Neural cell (in vitro differentiated cells): Measurements from ENCODE around the gene AP3B2.

Experiments used
- EP300 ChIP-seq: fragments of 450-650 bp; conservative IDR thresholded peaks from 2 replicates; pipeline ENCODE4 v1.6.1; 2014; ENCODE audit warnings: antibody characterized with exemption, mild to moderate bottlenecking, moderate library complexity; ENCODE audit not compliant: poor library complexity, severe bottlenecking
- EZH2 ChIP-seq: fragments of 200-600, 300-800 bp; shearing (Covaris generic), sonication (generic); IDR thresholded peaks from 2 replicates; pipeline ENCODE4 v1.6.1; 2014; ENCODE audit warnings: antibody characterized with exemption, low read length, borderline replicate concordance, mild to moderate bottlenecking; ENCODE audit not compliant: insufficient read depth, poor library complexity, severe bottlenecking
- MXI1 ChIP-seq: fragments of 450-650 bp; conservative IDR thresholded peaks from 2 replicates; pipeline ENCODE4 v1.6.1; 2014; ENCODE audit warnings: antibody characterized with exemption, mild to moderate bottlenecking; ENCODE audit not compliant: poor library complexity, severe bottlenecking
- POLR2AphosphoS5 ChIP-seq: IDR thresholded peaks from 2 replicates; pipeline ENCODE4 v1.6.1; 2012
- RAD21 ChIP-seq: fragments of 450-650 bp; conservative IDR thresholded peaks from 2 replicates; pipeline ENCODE4 v1.6.1; 2014; ENCODE audit warnings: antibody characterized with exemption, mild to moderate bottlenecking, moderate library complexity
- TAF1 ChIP-seq: IDR thresholded peaks from 2 replicates; pipeline ENCODE4 v1.6.1; 2012; ENCODE audit warnings: low read depth
- TF ChIP-seq, protein P1 (sequence below): fragments of 450-650 bp; IDR thresholded peaks from 2 replicates; pipeline ENCODE4 v1.5.1; 2014; ENCODE audit warnings: antibody characterized with exemption, mild to moderate bottlenecking, moderate library complexity; ENCODE audit not compliant: poor library complexity, severe bottlenecking

DNA sequence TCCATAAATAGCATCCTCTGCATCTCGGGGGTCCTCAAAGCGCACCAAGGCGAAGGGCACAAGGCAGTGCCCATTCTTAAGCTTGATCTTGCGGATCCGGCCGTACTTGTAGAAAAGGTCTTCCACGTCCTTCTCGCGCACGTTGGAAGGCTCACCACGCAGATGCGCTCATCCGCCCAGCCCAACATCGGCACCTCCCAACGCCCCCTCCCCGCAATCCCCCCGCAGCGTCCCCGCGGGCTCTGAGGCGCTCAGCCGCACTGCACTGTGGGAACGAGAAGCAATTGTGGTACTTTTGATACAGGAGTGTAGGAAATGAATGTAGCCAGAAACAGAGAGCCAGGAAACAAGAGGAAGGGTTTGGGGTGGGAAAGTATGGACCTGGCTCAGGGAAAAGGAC lies 17.5 kb downstream of the AP3B2 start:
- TF ChIP-seq, protein P1, sequence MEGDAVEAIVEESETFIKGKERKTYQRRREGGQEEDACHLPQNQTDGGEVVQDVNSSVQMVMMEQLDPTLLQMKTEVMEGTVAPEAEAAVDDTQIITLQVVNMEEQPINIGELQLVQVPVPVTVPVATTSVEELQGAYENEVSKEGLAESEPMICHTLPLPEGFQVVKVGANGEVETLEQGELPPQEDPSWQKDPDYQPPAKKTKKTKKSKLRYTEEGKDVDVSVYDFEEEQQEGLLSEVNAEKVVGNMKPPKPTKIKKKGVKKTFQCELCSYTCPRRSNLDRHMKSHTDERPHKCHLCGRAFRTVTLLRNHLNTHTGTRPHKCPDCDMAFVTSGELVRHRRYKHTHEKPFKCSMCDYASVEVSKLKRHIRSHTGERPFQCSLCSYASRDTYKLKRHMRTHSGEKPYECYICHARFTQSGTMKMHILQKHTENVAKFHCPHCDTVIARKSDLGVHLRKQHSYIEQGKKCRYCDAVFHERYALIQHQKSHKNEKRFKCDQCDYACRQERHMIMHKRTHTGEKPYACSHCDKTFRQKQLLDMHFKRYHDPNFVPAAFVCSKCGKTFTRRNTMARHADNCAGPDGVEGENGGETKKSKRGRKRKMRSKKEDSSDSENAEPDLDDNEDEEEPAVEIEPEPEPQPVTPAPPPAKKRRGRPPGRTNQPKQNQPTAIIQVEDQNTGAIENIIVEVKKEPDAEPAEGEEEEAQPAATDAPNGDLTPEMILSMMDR = no peak
- TF ChIP-seq MXI1 = no peak
- no peak for TF ChIP-seq RAD21
- no peak for TF ChIP-seq POLR2AphosphoS5
- TF ChIP-seq EP300 = no peak
- no peak for TF ChIP-seq EZH2
- no peak for TF ChIP-seq TAF1
